Gastrocnemius medialis (tissue), 4 donors: ENCODE measurements around the gene HHATL. TPM values are rescaled to one million over a fixed set of nuclear protein-coding genes. Genes with fewer than 3 reads are reported as not detected.

Experiments
- ATAC-seq, 2 donors: fragments of 150-250 bp; one replicate each; pipeline ENCODE4 v1.9.1; 2016
- DNase-seq, 2 donors: peaks; one replicate each; pipeline ENCODE4 v3.0.0-alpha.2; 2019
- H3K27ac ChIP-seq, 4 donors: fragments of 200-600 bp; sonication (generic); 1 replicate in 1 of 4; 2 replicates in 3 of 4; pipeline ENCODE4 v1.5.1; 2016 to 2018; ENCODE audit warnings: mild to moderate bottlenecking in 2 of 4, moderate library complexity in 1 of 4
- H3K27me3 ChIP-seq, 3 donors: fragments of 200-600 bp; sonication (generic) in 2 of 3; 1 replicate in 1 of 3; 2 replicates in 2 of 3; pipeline versions ENCODE4 v1.5.1 to v1.6.0; 2016 to 2019; ENCODE audit warnings: mild to moderate bottlenecking in 1 of 3, moderate library complexity in 1 of 3
- H3K36me3 ChIP-seq, 2 donors: fragments of 200-600 bp; sonication (generic) in 1 of 2; one replicate each; pipeline ENCODE4 v1.5.1; 2017 to 2018
- H3K4me1 ChIP-seq, 2 donors: fragments of 200-600 bp; sonication (generic) in 1 of 2; one replicate each; pipeline ENCODE4 v1.5.1; 2016 to 2017; ENCODE audit warnings: mild to moderate bottlenecking in 2 of 2
- H3K4me3 ChIP-seq, 4 donors: fragments of 200-600 bp; sonication (generic) in 3 of 4; 1 replicate in 1 of 4; 2 replicates in 3 of 4; pipeline ENCODE4 v1.5.1; 2016 to 2019; ENCODE audit warnings: mild to moderate bottlenecking in 2 of 4
- H3K9me3 ChIP-seq, 3 donors: fragments of 200-600 bp; sonication (generic) in 2 of 3; 1 replicate in 1 of 3; 2 replicates in 2 of 3; pipeline ENCODE4 v1.5.1; 2016 to 2019
- CTCF ChIP-seq, 5 experiments: fragments of 450-650 bp in 3 of 5; fragments of 200-600 bp in 2 of 5; sonication (generic) in 2 of 5; IDR thresholded peaks in 4 of 5; conservative IDR thresholded peaks in 1 of 5; 1 replicate in 4 of 5; 2 replicates in 1 of 5; pipeline ENCODE4 v1.5.1; 2016 to 2019; ENCODE audit warnings: antibody characterized with exemption in 5 of 5, mild to moderate bottlenecking in 3 of 5, moderate library complexity in 3 of 5
- POLR2A ChIP-seq, 2 donors: fragments of 450-650 bp; IDR thresholded peaks; one replicate each; pipeline ENCODE4 v1.6.1; 2017; ENCODE audit warnings: antibody characterized with exemption in 2 of 2, mild to moderate bottlenecking in 2 of 2, moderate library complexity in 2 of 2
- in situ Hi-C, 4 donors: fragments of 200-750 bp; cut with MboI; loops; one replicate each; pipeline versions ENCODE4 v1.15.0 to v1.8.0; 2017; ENCODE audit warnings: low sequenced_read_pairs in 4 of 4
- intact Hi-C: fragments of 100-400 bp; cut with DNase I; formaldehyde crosslinking; loops from one replicate; pipeline ENCODE4 v1.15.1; 2023; ENCODE audit warnings: low total_unique reads
- total RNA-seq, 4 donors: library from RNA; depleted of rRNA; stranded (reverse); fragments of >200 nt; gene quantifications; one replicate each; pipeline versions ENCODE4 v1.1.0 to v1.2.3, GENCODE V29; 2016

HHATL gene
- total RNA-seq, 4 donors from 2014 or later: 78.0 to 309 (median 164) TPM

- TF ChIP-seq CTCF (IDR thresholded peaks at IDR 0.05 in 4 of 5, conservative IDR thresholded peaks at IDR 0.05 in 1 of 5): no peak
- TF ChIP-seq POLR2A (IDR thresholded peaks at IDR 0.05): no peak
- H3K4me3 ChIP-seq: no peak overlapping the region
- H3K36me3 ChIP-seq: no peaks in the 10 kb centered on the region
- in situ Hi-C loops (loop anchor here in 1 of 4 donors (5.0 kb wide), 1 partner anchor 39 kb away; no protein-coding TSS in a partner anchor), intact Hi-C loops (loop anchor here (1.0 to 5.0 kb wide), 2 partner anchors 18 to 101 kb away; partner anchors contain the start of gene NKTR)
- no peaks in the 10 kb centered on the region for H3K27me3 ChIP-seq
- no peaks in the 10 kb centered on the region for H3K9me3 ChIP-seq
- peaks cover 53 to 61% of the 10 kb centered on the region in 2 donors for H3K4me1 ChIP-seq
- DNase-seq: no peak
- ATAC-seq: no peak
- peak overlapping the region; percentile 94 to 100 (median 99) for H3K27ac ChIP-seq
Measured at GRCh38 chr3:42703695-42704025, 1.1 kb upstream of the HHATL start.

- H3K36me3 ChIP-seq: no peaks in the 10 kb centered on the region
- no peaks in the 10 kb centered on the region for H3K9me3 ChIP-seq
- TF ChIP-seq POLR2A (IDR thresholded peaks at IDR 0.05): no peak
- peak in 1 of 5 experiments; percentile 11 for TF ChIP-seq CTCF (IDR thresholded peaks at IDR 0.05 in 4 of 5, conservative IDR thresholded peaks at IDR 0.05 in 1 of 5)
- ATAC-seq (peak; percentile 0 to 5), DNase-seq (no peak)
- peaks cover 58 to 66% of the 10 kb centered on the region in 2 donors for H3K4me1 ChIP-seq
- peak overlapping the region in 1 of 4 donors; percentile 61 for H3K4me3 ChIP-seq
- H3K27ac ChIP-seq: peak overlapping the region; percentile 94 to 100 (median 99)
- no peaks in the 10 kb centered on the region for H3K27me3 ChIP-seq
- in situ Hi-C loops (loop anchor here in 1 of 4 donors (5.0 kb wide), 1 partner anchor 39 kb away; no protein-coding TSS in a partner anchor), intact Hi-C loops (loop anchor here (1.0 to 5.0 kb wide), 3 partner anchors 37 to 101 kb away; partner anchors contain the start of gene NKTR)
Measured at GRCh38 chr3:42702982-42703694, 540 bp upstream of the HHATL start.

GRCh38 chr3:42701371-42702065 is 1.1 kb downstream of the HHATL start:
- intact Hi-C loops (loop anchor here (1.0 to 5.0 kb wide), 5 partner anchors 17 to 99 kb away; partner anchors contain the start of genes KLHL40 and NKTR), in situ Hi-C loops (loop anchor here in 1 of 4 donors (5.0 kb wide), 1 partner anchor 41 kb away; no protein-coding TSS in a partner anchor)
- peak overlapping the region; percentile 39 to 61 (median 54) for H3K4me3 ChIP-seq
- TF ChIP-seq CTCF (IDR thresholded peaks at IDR 0.05 in 4 of 5, conservative IDR thresholded peaks at IDR 0.05 in 1 of 5) (peak in 2 of 5 experiments; percentile 7 to 12), POLR2A (IDR thresholded peaks at IDR 0.05) (peak; percentile 84 to 92)
- H3K36me3 ChIP-seq: no peaks in the 10 kb centered on the region
- peak overlapping the region; percentile 94 to 100 (median 99) for H3K27ac ChIP-seq
- DNase-seq (peak; percentile 87 to 96), ATAC-seq (peak; percentile 44 to 52)
- no peaks in the 10 kb centered on the region for H3K9me3 ChIP-seq
- no peaks in the 10 kb centered on the region for H3K27me3 ChIP-seq
- H3K4me1 ChIP-seq: peaks cover 64 to 65% of the 10 kb centered on the region in 2 donors

- intact Hi-C loops: loop anchor here (2.0 to 5.0 kb wide), 3 partner anchors 16 to 98 kb away; partner anchors contain the start of genes KLHL40 and NKTR
- in situ Hi-C loops: loop anchor here in 1 of 4 donors (5.0 kb wide), 1 partner anchor 42 kb away; no protein-coding TSS in a partner anchor
- Histone ChIP-seq H3K4me1 (peaks cover 55 to 56% of the 10 kb centered on the region in 2 donors), H3K4me3 (peak overlapping the region; percentile 38 to 61 (median 54)), H3K36me3 (no peaks in the 10 kb centered on the region), H3K9me3 (no peaks in the 10 kb centered on the region), H3K27me3 (no peaks in the 10 kb centered on the region), H3K27ac (peak overlapping the region; percentile 94 to 100 (median 99))
- DNase-seq (peak in 1 of 2 donors; percentile 41), ATAC-seq (no peak)
- TF ChIP-seq POLR2A (IDR thresholded peaks at IDR 0.05) (no peak), CTCF (IDR thresholded peaks at IDR 0.05 in 4 of 5, conservative IDR thresholded peaks at IDR 0.05 in 1 of 5) (no peak)
Measured at GRCh38 chr3:42700366-42701288, 2.0 kb downstream of the HHATL start.
